Chondrocyte (in vitro differentiated cells): ENCODE measurements around the gene LGALS8. TPM values are rescaled to one million over a fixed set of nuclear protein-coding genes. Genes with fewer than 3 reads are reported as not detected.

ENCODE experiments used
- DNase-seq: peaks from one replicate; pipeline ENCODE4 v3.0.0; 2021; ENCODE audit warnings: mixed read lengths, low spot score
- H3K27ac Mint-ChIP-seq: one replicate; pipeline ENCODE4 v1.8.0; 2021; ENCODE audit warnings: mild to moderate bottlenecking, moderate library complexity, mixed read lengths; ENCODE audit not compliant: unreplicated experiment
- H3K27me3 Mint-ChIP-seq: 2 replicates; pipeline ENCODE4 v1.8.0; 2021; ENCODE audit warnings: low read depth, mixed read lengths
- H3K36me3 Mint-ChIP-seq: 2 replicates; pipeline ENCODE4 v1.8.0; 2021; ENCODE audit warnings: low read depth, mixed read lengths
- H3K4me1 Mint-ChIP-seq: 2 replicates; pipeline ENCODE4 v1.8.0; 2021; ENCODE audit warnings: low read depth, mild to moderate bottlenecking, mixed read lengths
- H3K4me3 Mint-ChIP-seq: one replicate; pipeline ENCODE4 v1.8.0; 2021; ENCODE audit warnings: mild to moderate bottlenecking, moderate library complexity, mixed read lengths; ENCODE audit not compliant: unreplicated experiment
- H3K9me3 Mint-ChIP-seq: 2 replicates; pipeline ENCODE4 v1.8.0; 2021; ENCODE audit warnings: low read depth, mixed read lengths
- total RNA-seq: library from RNA; stranded (reverse); gene quantifications from 3 replicates; pipeline ENCODE4 v1.2.1, GENCODE V29; 2021
- TF ChIP-seq, protein P1 (sequence below): fragments of 200-600 bp; sonication (generic); IDR thresholded peaks from 2 replicates; pipeline ENCODE4 v1.5.0; 2021; ENCODE audit warnings: antibody characterized with exemption, mild to moderate bottlenecking, moderate library complexity

The LGALS8 gene
- total RNA-seq, 1 donor from 2014 or later = 37.8 TPM

DNA sequence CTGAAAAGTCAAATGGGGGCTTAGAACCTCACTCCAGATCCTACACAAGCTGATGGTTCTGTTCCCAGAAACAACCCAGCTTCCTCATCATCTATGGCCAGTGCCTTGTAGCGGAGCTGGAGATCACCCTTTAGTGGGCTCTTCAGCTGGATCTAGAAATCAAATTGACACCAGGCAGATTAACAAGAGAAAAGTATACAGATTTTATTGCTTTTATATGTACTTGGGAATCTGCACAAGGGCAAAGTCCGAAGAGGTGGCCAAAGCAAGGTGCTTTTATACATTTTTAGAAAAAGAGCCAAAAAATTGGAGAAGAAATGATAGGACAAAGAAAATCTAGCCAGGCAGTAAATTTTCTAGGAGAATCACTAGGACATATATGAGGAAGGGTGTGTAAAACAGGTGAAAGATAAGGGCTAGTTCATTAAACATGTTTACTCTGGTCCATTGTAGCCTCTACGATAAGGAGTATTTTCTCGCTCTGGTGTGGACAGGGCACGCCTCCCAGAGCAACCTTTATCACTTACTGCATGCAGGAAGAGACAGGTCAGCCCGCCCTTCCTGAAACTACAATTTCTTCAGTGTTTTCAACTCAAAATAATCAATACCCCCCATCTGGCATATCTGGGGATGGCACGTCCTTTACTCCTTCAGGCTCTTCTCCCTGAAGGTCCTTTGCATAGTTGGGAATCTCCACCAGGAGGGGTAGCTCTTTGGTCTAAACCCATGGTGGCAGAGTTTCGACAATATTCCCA is 14.0 kb upstream of the LGALS8 start:
- TF ChIP-seq, protein P1, sequence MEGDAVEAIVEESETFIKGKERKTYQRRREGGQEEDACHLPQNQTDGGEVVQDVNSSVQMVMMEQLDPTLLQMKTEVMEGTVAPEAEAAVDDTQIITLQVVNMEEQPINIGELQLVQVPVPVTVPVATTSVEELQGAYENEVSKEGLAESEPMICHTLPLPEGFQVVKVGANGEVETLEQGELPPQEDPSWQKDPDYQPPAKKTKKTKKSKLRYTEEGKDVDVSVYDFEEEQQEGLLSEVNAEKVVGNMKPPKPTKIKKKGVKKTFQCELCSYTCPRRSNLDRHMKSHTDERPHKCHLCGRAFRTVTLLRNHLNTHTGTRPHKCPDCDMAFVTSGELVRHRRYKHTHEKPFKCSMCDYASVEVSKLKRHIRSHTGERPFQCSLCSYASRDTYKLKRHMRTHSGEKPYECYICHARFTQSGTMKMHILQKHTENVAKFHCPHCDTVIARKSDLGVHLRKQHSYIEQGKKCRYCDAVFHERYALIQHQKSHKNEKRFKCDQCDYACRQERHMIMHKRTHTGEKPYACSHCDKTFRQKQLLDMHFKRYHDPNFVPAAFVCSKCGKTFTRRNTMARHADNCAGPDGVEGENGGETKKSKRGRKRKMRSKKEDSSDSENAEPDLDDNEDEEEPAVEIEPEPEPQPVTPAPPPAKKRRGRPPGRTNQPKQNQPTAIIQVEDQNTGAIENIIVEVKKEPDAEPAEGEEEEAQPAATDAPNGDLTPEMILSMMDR = peak; percentile 7
- Mint-ChIP-seq H3K9me3 (no peaks in the 10 kb centered on the region), H3K36me3 (no peaks in the 10 kb centered on the region), H3K4me3 (no peak overlapping the region), H3K27ac (no peak overlapping the region), H3K4me1 (peaks cover 21% of the 10 kb centered on the region), H3K27me3 (no peaks in the 10 kb centered on the region)
- DNase-seq = no peak

GRCh38 chr1:236511735-236512418 is 11.9 kb upstream of the LGALS8 start:
- H3K9me3 Mint-ChIP-seq = no peaks in the 10 kb centered on the region
- DNase-seq = no peak
- TF ChIP-seq, protein P1 = no peak
- no peaks in the 10 kb centered on the region for H3K27me3 Mint-ChIP-seq
- H3K4me1 Mint-ChIP-seq = peaks cover 36% of the 10 kb centered on the region
- no peaks in the 10 kb centered on the region for H3K36me3 Mint-ChIP-seq
- H3K4me3 Mint-ChIP-seq = no peak overlapping the region
- no peak overlapping the region for H3K27ac Mint-ChIP-seq

DNA sequence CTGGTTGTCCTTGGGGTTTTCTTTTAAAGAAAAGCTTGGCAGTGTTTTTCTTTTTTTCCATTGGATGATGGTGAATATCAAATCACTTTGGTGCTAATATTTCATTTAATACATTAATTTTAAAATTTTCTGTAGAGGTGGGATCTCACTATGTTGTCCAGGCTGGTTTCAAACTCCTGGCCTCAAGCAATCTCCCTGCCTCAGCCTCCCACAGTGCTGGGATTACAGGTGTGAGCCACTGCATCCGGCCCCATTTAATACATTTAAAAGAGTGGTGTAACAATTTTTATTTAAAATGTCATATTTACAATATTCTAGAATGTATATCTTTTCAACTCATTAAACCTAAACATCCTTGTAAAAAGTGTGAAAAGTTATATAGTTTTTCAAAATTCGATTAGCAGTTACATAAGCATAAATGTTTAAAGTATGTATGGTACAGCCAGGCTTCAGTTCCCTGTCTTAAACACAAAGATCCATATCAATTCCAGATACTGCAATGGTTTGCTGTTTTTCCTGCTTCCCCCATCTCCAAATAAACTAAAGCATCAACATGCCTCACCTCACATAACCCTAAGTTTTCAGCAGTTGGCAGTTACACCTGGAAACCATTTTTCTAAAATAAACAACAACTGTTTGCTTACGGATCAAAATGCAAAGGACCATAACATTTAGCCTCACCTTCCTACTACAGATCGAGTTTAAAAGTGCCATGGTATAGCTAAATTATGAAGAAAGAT is 8.9 kb upstream of the LGALS8 start:
- Mint-ChIP-seq H3K27me3 (no peaks in the 10 kb centered on the region), H3K36me3 (no peaks in the 10 kb centered on the region)
- TF ChIP-seq, protein P1 = no peak

GRCh38 chr1:236515443-236515958 is 8.3 kb upstream of the LGALS8 start:
- TF ChIP-seq, protein P1 = no peak
- H3K27me3 Mint-ChIP-seq = no peaks in the 10 kb centered on the region
- H3K9me3 Mint-ChIP-seq = no peaks in the 10 kb centered on the region
- H3K27ac Mint-ChIP-seq = peak overlapping the region; percentile 67
- no peak for DNase-seq
- peaks cover 41% of the 10 kb centered on the region for H3K4me1 Mint-ChIP-seq
- H3K4me3 Mint-ChIP-seq = no peak overlapping the region
- H3K36me3 Mint-ChIP-seq = no peaks in the 10 kb centered on the region

More for the DNA sequence above, 8.9 kb upstream of the LGALS8 start:
- H3K4me1 Mint-ChIP-seq = peaks cover 38% of the 10 kb centered on the region
- H3K4me3 Mint-ChIP-seq = no peak overlapping the region
- no peak overlapping the region for H3K27ac Mint-ChIP-seq
- DNase-seq = no peak
- H3K9me3 Mint-ChIP-seq = no peaks in the 10 kb centered on the region
